Retinal pigment epithelial cell (primary cell): ENCODE data around the gene BICC1.

Experiments used
- DNase-seq: peaks from one replicate; pipeline ENCODE4 v3.0.0-alpha.2; 2010; ENCODE audit warnings: low read depth
- H3K4me3 ChIP-seq: 2 replicates; pipeline ENCODE4 v1.5.1; 2011; ENCODE audit warnings: mild to moderate bottlenecking, low read length, control low read depth, moderate library complexity
- TF ChIP-seq, protein P1 (sequence below): conservative IDR thresholded peaks from 2 replicates; pipeline ENCODE4 v1.5.1; 2011; ENCODE audit warnings: low read depth, low read length, control low read depth, inconsistent platforms

BICC1 gene

DNA sequence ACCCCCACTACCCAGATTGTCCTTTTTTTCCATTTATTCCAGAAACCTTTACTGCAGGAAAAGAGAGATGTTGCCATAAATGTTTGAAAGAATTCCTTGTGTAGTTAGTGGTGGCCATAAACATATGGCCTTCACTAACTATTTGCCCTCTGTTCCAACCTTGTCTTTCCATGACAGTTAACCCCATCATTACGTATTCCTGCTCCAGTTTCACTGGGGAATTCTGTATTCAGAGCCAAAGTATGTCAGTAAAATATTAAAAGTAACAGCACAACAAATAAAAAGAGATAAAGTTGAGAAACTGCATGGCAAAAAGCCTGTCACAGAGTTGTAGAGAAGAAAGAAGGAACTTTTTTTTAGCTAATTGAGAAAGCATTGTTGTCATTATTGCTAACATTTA, 261.3 kb downstream of the BICC1 start:
- no peak overlapping the region for H3K4me3 ChIP-seq
- TF ChIP-seq, protein P1, sequence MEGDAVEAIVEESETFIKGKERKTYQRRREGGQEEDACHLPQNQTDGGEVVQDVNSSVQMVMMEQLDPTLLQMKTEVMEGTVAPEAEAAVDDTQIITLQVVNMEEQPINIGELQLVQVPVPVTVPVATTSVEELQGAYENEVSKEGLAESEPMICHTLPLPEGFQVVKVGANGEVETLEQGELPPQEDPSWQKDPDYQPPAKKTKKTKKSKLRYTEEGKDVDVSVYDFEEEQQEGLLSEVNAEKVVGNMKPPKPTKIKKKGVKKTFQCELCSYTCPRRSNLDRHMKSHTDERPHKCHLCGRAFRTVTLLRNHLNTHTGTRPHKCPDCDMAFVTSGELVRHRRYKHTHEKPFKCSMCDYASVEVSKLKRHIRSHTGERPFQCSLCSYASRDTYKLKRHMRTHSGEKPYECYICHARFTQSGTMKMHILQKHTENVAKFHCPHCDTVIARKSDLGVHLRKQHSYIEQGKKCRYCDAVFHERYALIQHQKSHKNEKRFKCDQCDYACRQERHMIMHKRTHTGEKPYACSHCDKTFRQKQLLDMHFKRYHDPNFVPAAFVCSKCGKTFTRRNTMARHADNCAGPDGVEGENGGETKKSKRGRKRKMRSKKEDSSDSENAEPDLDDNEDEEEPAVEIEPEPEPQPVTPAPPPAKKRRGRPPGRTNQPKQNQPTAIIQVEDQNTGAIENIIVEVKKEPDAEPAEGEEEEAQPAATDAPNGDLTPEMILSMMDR = no peak
- no peak for DNase-seq

- TF ChIP-seq, protein P1 = no peak
- no peak overlapping the region for H3K4me3 ChIP-seq
- no peak for DNase-seq
These were observed 263.4 kb downstream of the BICC1 start for GRCh38 chr10:58775960-58776567.

GRCh38 chr10:58776568-58777318, 264.1 kb downstream of the BICC1 start:
- no peak overlapping the region for H3K4me3 ChIP-seq
- DNase-seq = no peak

DNA sequence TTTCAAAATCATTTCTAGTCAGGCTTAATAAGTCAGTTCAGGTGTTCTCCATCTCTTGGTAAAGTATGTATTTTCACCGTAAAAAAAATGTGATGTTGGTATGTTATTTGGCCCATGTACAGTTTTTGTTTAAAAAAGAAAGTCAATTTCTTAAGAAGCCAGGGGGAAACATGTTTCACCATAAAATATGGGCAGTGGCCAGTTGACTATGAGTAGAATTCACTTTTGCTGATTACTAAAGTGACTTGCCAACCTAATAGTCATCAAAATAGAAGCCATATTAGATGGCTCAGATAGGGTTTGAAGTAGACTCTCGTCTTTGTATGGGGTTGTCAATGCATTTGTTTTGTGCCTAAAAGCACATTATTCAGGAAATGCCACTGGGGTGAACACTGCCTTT, 266.3 kb downstream of the BICC1 start:
- H3K4me3 ChIP-seq = no peak overlapping the region
- TF ChIP-seq, protein P1 = no peak
- DNase-seq = no peak

More at GRCh38 chr10:58776568-58777318, 264.1 kb downstream of the BICC1 start:
- TF ChIP-seq, protein P1 = no peak

GRCh38 chr10:58779594-58779993, 266.9 kb downstream of the BICC1 start:
- TF ChIP-seq, protein P1 = no peak
- no peak for DNase-seq
- H3K4me3 ChIP-seq = no peak overlapping the region

- DNase-seq = no peak
- TF ChIP-seq, protein P1 = no peak
- H3K4me3 ChIP-seq = no peak overlapping the region
These were observed 267.8 kb downstream of the BICC1 start for GRCh38 chr10:58780476-58780875.

DNA sequence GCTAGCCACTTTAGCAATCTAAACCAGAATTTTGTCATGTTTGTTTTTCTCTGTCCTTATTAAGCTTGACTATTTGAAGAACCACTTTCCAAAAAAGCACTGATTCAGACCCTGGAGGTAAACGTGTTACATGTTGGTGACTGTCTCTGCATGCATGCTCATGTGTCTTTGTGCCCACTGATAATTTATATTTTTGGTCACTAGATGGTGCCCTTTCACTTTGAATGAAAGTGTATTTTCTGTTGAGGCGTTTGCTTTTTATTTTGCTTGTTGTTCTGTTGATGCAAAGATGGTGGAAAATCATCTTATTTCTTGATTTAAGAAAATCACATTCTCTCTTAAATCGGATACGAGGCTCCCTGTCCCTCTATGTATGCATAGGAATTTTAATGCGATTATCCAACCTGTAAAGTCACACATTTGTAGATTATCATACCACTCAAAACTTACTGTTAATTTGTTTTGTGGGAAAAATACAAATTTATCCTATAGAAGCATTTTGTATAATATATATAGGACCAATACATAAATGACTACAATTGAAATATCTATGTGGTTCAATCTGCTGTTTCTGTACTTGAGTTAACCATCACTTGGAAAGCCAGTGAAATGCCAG, 269.3 kb downstream of the BICC1 start:
- DNase-seq = no peak

More for the DNA sequence above, 269.3 kb downstream of the BICC1 start:
- TF ChIP-seq, protein P1 = peak; percentile 55
- H3K4me3 ChIP-seq = no peak overlapping the region
